Panc1 (cell line): Measurements from ENCODE around the gene PLAAT4.

Experiments
- CTCF ChIP-seq: fragments of 450-650 bp; IDR thresholded peaks from 2 replicates; pipeline ENCODE4 v1.5.1; 2017; ENCODE audit warnings: mild to moderate bottlenecking
- POLR2AphosphoS5 ChIP-seq: IDR thresholded peaks from 2 replicates; pipeline ENCODE4 v1.6.1; 2012; ENCODE audit warnings: mild to moderate bottlenecking, low read depth, low read length, moderate library complexity
- REST ChIP-seq, 2 experiments: IDR thresholded peaks; 2 replicates each; pipeline ENCODE4 v1.6.1; 2011 to 2012; ENCODE audit warnings: low read depth in 2 of 2, control low read depth in 1 of 2, low read length in 1 of 2, mild to moderate bottlenecking in 1 of 2, moderate library complexity in 1 of 2; ENCODE audit not compliant: insufficient read depth in 1 of 2

- no peak for TF ChIP-seq CTCF
- TF ChIP-seq REST (IDR thresholded peaks at IDR 0.05; ENCODE audit: insufficient read depth in 1 of 2, low read depth in 2 of 2, low read length in 1 of 2): no peak
- TF ChIP-seq POLR2AphosphoS5: no peak
These were observed 18.2 kb downstream of the PLAAT4 start for GRCh38 chr11:63554877-63555223.
